CD4-positive, alpha-beta T cell treated with Interleukin-17A for 1 hour (primary cell): Measurements from ENCODE around the gene E2F4.

Experiments used
- DNase-seq: peaks from one replicate; pipeline ENCODE4 v3.0.0-alpha.2; 2020

E2F4 gene

DNA sequence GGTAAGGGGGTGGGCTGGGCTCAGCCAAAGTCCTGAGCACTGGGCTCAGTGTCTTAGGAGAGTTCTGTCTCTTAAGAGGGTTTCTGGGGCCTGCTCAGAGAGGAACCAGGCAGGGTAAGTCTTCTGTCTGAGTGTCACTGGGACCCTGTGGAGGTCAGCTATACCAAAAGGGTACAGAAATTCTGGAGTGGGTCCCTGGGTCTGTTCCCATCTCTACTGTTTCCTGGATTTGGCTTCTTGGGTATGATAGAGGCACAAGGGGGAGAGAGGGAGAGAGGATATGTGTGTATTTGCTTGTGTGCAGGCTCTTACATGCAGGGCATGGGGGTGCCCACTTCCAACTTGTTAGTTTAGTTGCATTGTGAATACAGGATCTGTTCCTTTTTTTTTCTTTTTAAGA, 1.6 kb downstream of the E2F4 start:
- no peak for DNase-seq

DNA sequence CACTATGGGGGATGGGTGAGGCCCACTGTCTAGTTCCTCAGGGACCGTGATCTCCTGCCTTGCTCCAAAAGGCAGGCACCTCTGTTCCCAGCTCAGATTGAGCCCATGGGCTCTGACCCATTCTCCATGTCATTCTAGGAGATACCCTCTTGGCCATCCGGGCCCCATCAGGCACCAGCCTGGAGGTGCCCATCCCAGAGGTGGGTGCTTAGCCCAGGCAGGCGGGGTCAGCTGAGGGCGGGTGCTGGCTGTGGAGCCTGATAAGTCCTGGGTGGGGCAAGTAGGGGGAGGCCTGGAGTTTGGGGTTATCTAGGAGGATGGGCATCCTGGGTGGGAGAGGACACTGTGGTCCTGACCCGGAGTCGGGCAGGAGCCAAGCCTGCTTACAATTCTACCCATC, 2.3 kb downstream of the E2F4 start:
- DNase-seq, result no peak

DNA sequence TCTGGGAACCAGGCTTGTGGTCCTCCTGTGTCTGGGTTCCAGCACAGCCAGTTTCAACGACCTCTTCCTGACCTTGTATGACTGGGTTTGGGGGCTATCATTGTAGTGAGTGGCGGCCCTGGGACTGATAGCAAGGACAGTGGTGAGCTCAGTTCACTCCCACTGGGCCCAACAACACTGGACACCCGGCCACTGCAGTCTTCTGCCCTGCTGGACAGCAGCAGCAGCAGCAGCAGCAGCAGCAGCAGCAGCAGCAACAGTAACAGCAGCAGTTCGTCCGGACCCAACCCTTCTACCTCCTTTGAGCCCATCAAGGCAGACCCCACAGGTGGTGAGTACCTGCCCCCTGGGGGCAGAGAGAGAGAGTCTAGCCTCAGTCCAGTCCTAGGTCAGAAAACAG, 3.7 kb downstream of the E2F4 start:
- DNase-seq, result no peak

DNA sequence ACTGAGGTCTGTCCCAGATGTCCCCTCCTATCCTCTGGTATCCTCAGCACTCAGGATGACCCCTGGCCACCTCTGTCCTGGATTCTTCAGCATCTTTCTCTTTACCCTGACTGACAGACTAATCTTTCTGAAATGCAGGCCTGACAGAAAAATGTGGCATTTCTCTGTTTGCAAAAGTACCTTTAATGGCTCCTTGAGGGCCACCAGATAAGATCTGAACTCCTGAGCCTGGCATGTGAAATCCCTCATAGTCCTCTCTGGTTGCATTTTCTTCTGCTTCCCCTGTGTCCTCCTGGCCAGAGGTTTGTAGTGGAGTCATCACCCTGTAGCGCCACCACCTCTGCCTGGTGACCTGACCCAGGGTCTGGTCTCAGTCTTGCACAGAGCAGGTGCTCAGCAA, 4.9 kb downstream of the E2F4 start:
- DNase-seq, result no peak

DNA sequence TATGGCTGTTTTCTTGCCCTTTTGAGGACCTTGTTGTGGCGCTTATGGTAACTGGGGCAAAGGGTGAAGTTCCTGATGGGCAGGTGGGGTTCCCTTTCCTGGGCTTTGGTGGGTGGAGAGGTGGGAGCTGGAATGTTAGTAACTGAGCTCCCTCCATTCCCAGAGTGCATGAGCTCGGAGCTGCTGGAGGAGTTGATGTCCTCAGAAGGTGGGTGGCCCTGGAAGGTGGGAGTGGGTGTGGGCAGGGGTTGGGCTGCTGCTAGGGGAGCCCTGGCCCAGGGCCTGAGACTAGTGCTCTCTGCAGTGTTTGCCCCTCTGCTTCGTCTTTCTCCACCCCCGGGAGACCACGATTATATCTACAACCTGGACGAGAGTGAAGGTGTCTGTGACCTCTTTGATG, 5.7 kb downstream of the E2F4 start:
- DNase-seq, result no peak

DNA sequence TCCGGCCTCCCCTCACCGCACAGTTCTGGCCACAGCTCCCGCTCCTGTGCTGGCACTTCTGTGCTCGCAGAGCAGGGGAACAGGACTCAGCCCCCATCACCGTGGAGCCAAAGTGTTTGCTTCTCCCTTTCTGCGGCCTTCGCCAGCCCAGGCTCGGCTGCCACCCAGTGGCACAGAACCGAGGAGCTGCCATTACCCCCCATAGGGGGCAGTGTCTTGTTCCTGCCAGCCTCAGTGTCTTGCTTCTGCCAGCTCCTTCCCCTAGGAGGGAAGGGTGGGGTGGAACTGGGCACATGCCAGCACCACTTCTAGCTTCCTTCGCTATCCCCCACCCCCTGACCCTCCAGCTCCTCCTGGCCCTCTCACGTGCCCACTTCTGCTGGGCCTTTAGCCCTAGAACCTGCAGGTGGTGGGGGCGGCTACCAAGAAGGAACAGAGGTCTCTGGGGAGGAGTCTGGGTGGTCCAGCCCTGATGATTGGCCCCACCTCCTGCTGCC, 6.3 kb downstream of the E2F4 start:
- peak; percentile 32 for DNase-seq

DNA sequence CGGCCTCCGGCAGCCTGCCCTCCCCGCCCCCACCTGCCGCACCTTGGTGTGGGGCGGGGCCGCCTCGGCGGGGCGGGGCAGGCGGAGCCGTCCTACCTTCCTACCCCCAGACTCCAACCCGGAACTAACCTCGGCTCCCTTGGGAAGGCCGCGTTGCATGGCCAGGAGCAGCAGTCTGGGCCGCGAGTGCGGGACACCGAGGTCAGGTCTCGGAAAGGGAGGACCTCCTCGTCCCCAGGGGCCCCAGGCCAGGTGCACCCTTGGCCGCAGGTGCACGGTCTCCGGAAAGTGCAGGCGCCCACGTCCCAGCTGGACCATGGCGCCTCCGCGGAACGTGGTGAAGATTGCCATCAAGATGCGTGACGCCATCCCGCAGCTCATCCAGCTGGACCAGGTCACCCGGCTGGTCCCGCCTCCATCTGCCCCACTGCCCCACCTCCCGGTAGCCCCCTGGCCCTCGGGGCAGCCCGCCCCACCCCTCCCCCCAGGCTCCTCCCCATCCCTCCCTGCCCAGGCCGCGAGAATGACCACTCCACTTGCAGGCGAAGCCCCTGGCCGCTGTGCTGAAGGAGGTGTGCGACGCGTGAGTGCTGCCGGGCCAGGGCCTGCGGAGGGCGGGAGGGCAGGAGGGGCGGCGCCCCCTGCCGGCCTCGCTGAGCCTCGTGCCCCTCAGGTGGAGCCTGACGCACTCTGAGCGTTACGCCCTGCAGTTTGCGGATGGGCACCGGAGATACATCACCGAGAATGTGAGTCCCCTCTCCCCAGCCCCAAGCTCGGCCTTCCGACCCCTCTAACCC, 7.3 kb downstream of the E2F4 start, which contains the start of gene ELMO3:
ELMO3 (plus strand) TSS at position 121 of the 797 bp plus-strand sequence; CDS start at position 317, 196 bp downstream.
- DNase-seq, result no peak

DNA sequence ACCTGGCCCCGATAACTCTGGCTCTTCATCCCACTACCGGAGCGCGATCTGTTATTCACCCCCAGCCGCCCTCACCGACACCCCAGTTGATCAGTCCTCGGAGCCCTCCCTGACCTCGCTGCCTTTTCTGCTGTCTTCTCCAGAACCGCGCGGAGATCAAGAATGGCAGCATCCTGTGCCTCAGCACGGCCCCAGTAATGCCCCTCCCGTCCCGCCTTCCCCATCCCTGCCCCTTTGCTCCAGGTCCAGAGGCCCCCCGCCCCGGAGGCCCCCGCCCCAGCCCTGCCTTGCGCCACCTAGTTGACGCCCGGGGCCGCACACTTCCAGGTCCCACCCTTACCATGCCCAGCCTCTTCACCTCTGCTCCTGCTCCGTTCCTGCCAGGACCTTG, 7.8 kb downstream of the E2F4 start:
- no peak for DNase-seq

DNA sequence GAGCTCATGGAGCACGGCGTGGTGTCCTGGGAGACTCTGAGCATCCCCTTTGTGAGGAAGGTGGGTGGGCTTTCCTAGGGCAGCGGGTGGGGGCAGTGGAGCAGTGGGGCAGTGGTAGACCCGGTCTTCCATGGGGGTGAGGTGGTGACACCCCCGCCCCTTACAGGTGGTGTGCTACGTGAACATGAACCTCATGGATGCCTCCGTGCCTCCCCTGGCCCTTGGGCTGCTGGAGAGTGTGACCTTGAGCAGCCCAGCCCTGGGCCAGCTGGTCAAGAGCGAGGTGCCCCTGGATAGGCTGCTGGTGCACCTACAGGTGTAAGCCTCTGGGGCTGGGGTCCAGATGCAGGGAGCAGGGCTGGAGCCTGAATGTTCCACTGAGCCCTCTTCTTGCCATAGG, 8.5 kb downstream of the E2F4 start:
- no peak for DNase-seq

DNA sequence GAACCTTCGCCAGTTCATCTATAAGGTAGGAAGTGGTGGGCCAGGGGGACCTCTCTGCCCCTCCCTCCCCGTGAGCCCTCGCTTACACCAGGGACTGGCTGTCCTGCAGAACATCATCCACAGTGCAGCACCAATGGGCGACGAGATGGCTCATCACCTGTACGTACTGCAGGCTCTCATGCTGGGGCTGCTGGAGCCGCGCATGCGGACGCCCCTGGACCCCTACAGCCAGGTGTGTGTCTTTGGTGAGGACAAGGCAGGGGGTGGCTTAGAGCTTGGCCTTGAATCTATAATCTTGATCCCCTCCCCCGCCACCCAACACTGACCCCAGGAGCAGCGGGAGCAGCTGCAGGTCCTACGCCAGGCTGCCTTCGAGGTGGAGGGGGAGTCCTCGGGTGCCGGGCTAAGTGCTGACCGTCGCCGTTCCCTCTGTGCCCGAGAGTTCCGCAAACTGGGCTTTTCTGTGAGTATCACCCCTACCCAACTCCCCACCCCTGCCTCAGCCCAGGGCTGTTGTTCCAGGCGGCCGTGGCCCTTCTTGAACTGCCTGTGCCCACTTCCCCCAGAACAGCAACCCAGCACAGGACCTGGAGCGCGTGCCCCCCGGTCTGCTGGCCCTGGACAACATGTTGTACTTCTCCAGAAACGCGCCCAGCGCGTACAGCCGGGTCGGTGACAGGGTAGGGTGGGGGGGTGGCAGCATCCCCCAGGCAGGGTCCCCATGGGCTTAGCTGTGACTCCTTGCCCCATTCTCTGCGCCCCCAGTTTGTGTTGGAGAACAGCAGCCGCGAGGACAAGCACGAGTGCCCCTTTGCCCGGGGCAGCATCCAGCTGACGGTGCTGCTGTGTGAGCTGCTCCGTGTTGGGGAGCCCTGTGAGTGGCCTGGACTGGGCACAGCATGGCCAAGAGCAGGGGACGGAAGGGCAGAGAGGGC, 9.7 kb downstream of the E2F4 start:
- DNase-seq, result no peak

DNA sequence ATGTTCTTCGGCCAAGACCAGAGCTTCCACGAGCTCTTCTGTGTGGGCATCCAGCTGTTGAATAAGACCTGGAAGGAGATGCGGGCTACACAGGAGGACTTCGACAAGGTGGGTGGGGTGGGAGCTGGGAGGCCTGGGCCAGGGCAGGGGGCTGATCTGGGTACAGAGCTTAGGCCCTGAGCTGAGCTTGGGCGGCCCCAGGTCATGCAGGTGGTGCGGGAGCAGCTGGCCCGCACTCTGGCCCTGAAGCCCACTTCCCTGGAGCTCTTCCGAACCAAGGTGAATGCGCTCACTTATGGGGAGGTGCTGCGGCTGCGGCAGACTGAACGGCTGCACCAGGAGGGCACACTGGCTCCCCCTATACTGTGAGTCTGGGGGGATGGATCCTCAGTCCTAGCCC, 10.5 kb downstream of the E2F4 start:
- DNase-seq, result no peak

DNA sequence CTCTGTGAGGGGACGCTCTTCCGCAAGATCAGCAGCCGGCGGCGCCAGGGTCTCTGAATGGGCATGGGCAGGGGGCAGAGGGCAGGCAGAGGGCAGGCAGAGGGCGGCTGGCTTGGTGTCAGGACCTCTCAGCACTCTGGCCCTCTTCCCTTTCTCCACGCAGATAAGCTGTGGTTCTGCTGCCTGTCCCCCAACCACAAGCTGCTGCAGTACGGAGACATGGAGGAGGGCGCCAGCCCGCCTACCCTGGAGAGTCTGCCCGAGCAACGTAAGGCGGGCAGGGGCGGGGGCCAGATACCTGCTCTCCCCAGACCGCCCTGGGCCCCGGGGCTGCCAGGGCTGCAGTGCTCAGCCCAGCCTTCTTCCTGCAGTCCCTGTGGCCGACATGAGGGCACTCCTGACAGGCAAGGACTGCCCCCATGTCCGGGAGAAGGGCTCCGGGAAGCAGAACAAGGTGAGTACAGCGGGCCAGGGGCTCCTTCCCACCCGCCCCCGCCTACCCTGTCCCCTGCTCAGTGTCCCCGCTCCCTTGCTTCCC, 11.1 kb downstream of the E2F4 start:
- DNase-seq, result no peak

DNA sequence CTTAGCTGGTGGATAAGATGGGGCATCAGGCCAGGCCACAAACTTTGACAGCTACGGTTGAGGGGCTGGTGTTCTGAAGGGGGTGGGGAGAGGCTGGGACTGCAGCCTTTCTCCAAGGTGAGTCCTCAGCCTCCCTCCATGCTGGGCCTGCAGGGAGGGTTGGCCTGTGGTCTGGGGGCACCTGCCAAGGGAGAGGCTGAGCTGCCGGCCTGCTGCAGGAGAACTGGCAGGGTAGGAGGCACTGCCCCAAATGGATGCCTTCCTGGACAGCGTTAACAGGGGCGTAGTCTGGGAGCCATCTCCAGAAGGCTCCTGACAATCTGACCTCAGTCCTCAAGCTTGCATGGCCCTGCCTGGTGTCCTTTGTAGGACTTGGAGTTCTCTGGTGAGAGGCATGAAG, 12.1 kb downstream of the E2F4 start:
- DNase-seq, result no peak

DNA sequence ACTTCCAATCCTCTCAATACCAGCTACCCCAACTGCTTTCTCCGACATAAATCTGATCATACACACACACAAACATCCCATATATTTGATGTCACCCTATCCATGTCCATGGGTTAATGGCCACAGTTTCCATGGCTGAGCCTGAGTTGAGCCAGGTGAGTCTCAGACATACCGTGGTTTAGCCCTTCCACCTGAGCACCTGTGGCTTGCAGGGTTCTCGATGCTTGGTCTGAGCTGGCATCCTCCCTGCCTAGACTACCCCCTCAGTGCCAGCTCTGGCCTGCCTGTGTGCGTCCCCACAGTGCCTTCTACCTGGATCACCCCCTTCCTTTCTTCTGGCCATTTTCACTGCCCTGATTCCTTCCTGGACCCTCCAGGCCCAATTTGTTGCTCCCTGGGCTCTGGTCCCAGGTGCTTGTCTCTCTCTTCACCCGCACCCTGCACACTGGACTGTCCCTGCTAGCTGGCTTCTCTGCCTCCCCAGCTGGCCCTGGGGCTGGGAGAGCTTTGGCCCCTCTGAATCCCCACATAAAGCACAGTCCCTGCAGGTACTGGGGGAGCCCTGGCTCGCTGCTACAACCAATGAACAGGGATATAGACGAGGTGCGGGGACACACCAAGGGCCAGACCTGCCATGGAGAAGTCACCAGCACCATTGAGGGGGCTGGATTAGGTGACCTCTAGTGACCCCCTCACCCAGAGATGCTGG, 14.3 kb downstream of the E2F4 start:
- DNase-seq, result no peak

DNA sequence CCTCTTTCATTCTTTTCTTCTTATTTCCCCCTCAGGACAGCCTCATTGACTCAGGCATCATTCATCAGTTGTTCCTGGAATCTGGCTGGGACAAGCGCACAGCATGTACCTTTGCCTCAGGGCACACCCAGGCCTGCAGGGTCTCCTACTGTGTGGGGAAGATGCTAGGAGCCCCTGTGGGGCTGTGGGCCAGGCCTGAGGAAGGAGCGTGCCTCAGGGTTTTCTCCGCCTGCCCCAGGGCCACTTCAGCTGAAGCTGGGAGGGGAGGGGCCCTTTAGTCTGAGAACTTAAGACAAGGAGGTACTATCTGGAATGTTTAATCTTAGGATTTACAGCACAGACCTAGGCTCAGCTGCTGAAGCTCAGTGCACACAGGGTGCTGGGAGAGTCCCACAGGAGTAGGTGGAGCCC, 14.9 kb downstream of the E2F4 start:
- DNase-seq, result no peak

DNA sequence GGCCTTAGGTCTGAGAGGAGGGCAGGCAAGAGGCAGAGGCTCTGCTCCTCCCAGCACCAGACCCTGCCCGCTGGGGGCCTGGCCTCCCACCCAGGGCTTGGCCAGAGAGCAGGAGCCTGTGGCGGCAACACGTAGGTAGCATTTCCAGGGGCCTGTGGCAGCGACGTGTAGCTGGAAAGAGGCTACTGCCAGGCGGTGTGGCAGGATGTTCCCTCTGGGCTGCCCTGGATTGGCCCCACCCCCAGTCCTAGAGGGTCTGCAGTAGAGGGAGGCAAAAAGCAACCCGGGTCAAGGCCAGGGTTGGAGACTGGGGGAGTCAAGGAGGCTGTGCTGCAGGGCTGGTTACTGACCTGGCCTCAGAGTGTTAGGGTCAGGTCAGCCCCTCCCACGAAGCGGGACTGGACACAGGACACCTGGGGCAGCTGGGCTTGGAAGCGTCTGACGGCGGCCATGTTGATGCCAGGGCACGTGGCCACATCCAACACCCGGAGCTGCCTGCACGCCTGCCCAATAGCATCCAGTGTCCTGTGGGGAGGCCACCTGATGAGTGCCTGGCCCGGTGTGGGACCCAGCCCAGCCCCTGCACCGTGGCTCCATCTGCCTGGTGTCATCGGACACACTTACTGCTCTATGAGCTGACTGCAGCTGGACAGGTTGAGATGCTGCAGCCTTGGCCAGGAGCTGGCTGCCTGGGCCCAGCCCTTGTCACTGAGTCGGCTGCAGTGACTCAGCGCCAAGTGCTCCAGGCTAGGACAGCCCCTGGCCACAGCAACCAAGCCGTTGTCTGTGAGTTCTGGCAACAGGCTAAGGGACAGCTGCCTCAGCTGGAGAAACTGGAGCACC, 15.5 kb downstream of the E2F4 start:
- no peak for DNase-seq

DNA sequence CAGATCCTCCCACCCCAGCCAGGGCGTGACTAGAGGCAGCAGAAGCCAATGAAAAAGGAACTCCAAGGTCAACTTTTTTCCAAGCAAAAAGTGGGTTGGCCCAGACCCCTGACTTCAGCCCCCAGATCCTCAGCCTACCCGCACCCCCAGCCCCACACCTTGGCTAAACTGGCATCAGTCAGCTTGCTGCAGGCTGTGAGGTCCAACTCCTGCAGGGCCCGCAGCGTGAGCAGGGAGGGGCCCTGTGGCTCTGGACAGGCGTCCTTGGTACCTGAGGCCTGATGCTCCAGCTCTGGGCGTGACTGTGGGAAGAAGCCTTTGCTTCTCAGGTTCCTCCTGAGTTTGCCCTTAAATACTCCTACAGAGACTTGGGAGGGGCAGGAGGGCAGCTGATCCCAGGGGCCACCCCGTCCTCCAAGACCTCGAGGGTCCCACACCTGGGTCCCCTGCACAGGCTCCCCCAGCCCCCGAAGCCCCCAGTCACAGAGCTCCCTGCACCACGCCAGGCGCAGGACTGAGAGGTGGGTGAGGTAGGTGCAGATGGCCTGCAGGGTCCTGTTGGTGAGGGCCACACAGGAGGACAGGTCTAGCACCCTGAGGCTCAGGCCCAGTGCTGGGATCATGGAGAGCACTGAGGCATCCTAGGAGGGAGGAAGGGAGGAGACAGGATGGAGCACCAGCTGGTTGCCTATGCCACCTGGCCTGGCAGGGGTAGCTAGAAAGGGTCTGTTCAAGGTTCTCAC, 16.4 kb downstream of the E2F4 start:
- no peak for DNase-seq

DNA sequence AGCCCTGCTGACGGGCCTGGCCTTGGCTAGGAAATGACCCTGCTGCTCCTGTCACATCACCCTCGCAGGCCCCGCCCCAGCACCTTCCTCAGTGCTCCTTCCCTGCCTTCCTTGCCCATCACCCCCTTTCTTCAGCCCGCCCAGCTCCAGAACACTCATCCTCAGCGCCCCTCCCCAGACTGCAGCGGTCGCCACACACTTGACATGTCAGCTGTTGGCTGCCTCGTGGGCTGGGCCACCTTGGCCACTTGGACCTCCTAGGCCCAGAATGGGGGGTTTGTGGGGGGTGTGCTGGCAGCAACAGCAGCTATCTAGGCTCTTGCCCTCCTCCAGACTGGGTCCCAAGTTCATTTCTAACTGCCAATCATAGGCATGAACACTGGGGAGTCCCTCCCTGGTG, 17.6 kb downstream of the E2F4 start:
- no peak for DNase-seq

DNA sequence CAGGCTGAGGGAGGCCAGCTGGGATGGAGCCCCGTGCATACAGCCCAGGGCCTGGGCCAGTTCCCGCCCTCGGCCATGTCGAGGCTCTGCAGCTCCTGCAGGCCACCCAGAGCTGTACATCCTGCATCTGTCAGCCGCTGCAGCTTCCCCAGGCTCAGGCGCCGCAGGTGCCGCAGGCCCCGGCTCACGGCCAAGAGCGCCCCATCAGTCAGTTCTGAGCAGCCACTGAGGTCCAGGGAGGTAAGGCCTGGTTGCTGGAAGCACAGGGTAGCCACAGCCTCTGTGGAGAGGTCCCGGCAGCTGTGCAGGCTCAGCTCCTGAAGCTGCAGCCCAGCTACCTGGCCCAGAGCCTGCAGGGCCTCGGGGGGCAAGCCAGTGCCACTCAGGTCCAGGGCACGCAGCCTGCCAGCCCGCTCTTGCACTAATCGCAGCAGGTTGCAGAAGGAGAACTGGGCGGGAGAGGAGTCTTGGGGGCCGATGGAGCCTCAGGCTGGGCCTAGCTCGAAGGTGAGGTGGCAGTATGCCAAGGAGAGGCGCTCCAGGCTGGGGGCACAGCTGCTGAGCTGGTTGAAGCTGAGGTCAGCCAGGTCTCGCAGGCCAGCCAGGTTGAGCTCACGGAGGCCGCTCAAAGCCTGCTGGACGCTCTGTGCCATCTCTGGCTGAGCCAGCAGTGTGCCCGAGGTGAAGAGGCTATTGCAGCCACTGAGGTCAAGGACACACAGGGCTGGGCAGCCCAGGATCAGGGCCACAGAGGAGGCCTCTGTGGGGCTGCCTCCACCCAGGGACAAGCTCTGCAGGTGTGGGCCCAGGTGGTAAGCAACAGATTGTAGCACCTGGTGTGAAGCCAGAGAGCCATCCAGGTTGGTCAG, 18.3 kb downstream of the E2F4 start:
- DNase-seq, result no peak

DNA sequence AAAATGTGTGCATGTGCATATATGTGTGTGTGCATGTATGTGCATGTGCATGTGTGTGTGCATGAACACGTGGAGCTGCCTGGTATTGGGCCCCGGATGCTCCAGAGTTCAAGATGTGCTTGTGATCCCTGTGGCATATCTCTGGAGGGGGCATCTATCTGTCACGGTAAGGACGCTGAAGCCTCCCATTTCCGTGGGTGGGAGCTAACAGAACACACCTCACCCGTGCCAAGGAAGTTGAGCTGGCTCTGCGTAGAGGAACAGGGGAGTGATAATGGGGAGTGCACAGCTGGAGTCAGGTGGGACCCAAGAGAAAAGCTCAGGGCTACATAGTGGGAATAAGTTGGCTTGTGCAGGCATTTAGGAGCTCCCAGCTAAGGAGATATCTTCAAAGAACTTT, 19.7 kb downstream of the E2F4 start:
- DNase-seq, result no peak
